ENCODE measurements around the gene TMEM63C.
"Not testable (repeated sequence)": the region's sequence is repeated elsewhere in the genome, so short reads cannot be mapped to it uniquely, and the experiment has no call there.

TMEM63C gene

DNA sequence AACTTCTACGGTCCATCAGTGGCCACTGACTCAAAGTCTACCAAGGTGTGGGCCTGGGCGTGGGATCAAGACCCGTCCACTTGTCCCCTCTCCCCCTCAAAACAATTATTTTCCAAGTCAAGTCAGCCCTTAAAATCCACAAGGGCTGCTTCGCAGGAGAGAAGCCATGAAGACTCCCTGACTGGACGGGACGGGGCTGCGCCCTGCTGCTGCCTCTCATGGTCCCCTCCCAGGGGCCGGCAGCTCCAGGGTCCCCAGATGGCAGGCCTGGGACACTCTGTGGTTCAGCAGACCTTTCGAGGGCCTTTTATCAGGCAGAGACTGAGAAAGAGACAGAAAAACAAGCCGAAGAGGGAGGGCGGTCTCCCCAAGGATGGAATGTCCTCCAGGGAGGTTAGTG is 78.6 kb downstream of the TMEM63C start:
- DNase-seq: no peak

DNA sequence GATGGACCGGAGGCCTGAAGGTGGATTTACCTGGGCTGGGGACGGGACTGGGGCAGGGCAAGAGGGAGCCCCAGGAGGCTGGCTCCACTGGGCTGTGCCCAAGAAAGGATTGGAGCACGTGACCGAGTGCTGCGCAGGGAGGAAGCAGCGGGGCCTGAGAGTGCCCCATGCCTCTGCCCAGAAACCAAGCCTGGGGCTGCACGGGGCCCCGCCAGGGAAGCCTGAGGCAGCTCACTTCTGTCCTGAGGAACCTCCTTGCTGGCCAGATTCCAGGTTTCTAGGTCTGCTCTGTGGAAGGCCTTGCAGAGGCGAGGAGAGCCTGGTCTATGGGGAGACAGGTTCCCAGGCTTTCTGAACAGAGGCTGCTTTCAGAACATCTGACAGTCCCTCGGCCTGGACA is 79.0 kb downstream of the TMEM63C start:
- no peak for DNase-seq

DNA sequence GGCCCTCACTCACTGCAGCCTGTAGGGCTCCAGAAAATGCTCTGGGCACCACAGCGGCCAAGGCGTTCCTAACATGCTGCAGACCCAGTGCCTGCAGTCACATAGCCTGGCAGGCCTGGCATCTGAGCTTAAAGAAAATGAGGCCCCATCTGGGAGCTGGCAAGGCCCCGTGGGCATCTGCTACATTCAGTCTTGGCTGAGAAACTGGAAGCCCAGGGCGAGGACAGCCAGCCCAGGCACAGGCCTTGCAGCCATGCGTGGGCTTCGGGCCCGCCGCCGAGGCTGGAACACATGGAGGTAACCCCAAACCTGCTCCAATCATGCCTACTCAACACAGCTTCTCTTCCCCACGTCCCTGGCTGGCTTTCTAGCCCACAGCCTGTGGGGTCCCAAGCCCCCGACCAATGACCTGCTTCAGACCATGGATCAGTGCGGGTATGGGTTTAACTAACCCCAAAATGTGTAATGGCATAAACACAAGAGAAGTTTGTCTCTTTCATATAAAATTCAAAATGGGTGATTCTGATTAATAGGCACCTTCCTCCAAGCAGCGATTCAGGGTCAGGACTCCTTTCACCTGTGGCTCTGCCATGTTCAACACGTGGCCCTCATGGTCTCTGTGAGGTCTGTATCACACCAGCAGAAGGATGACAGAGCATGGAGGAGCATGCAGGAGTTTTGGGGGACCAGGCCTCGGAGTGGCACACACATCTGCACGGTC is 83.0 kb downstream of the TMEM63C start:
- DNase-seq: no peak

DNA sequence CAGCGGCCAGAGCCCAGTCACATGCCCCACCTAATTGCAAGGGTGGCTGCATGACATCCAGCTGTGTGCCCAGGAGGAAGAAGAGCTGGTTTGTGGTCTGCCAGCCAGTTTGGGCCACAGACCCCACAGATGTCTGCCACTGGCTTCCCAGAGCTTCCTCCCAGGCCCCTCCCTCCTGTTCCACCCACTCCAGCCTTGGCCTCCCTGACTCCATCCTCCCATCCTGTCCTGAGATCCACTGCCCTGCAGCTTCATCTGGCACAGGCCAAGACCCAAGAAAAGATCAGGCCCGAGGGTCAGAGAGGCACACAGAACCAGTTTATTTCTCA is 83.6 kb downstream of the TMEM63C start:
- DNase-seq: no peak

DNA sequence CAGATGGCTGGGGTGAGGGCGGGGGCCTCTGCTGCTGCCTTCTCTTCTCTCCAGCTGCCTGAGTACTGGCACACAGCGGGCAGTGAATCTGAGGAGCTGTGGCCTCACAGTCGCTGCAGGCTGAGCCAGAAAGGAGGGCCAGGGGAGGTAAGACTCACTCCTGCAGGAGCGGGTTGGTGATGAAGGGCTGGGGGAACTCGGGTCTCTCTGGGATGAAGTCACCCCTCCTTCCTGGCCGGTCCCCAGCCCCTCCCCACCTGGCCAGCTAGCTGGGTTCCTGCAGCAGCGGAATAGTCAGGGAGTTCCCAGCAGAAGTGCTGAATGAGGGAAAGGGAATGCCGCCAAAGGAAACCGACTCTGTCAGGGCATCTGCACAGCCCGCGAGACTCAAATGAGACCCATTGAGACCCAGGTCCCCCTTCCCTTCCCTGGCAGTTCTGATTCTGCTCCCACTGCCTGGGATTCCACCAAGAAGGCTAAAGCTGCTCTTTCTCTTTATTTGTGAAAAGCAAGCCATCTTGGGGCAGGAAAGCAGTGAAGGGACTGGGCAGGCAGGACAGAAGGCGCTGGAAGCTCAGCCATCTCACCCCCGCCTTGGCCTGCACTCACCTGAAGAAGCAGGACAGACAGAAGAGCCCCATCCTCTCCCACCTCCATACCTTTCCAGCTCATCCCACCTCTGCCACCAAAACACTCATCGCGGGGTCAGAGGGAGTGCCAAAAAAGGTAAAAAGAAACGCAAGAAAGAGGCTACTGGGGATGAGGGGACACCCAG is 84.2 kb downstream of the TMEM63C start:
- DNase-seq: no peak

DNA sequence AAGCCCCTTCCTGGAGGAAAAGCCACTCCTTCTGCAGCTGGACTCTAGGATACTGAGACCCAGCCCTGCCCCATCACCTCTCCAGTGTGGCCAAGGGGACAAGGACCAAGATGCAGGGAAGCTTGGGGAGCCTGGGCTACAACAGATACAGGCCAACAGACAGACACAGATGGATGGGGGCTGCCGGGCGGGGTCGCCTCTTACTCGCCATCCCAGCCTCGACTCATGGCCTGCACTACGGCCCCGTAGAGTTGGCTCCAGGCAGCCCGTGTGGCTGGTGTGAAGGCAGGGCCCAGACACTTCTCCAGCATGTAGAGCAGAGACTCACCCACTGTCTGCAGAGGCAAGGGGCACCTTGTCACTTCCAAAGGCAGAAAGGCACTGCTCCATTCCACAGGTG is 84.7 kb downstream of the TMEM63C start:
- no peak for DNase-seq

DNA sequence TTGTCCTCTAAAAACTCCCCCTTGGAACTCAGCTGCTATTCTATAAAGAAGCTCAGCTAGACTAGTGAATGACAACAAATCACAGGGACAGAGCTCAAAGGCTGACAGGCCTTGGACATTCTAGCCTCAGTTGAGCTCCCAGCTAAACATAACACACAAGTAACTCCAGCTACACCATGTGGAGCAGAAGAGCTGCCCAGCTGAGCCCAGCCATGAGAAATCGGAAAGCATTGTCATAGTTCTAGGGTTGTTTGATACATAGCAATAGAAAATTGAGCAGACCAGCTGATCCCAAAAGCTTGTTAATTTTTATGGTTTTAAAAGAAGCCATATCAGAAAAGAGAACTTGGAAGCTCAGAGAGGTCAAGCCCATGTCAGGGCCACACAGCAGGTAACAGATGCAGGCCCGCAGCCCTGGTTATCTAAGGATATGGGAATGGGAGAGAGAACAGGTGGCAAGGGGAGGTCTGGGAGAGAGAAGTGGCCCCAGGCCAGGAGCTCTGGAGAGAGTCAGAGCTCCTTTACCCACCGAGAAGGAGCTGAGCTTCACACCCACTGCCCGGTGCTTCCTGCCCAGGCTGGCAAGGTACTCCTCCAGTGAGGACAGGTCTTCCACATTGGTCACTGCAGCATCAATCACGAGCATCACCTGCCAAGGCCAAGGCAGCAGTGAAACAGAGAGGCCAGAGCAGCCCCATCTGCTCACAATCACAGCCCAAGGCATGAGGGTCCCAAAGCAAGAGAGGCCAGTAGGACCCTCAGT is 86.5 kb downstream of the TMEM63C start:
- no peak for DNase-seq

DNA sequence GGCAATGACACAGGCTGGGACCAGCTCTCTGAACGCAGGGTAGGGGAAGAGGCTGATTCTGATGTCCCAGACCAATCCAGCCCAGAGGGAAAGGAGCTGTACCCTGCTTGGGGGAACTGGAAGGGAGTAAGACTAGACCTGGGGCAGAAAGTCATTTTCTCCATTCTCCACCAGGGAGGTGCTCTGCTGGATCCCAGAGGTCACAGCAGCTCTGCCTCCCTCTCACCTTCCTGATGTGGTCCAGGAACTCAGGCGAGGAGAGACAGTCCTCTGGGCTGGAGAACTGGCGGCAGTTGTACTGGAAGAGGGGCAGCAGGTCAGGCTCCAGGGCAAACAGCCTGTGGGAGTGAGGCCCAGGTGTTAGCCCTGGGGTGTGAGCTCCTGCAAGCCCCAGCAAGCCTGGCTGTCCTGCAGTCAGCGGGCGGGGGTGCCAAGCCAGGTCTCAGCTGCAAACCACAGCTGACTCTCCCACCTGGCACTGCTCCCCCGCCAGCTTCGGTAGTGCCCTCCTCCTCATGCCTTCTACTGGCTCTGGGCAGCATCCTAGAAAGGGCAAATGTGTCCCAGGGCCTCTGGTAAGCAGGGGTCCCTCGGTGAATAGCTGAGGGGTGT is 87.5 kb downstream of the TMEM63C start:
- no peak for DNase-seq

DNA sequence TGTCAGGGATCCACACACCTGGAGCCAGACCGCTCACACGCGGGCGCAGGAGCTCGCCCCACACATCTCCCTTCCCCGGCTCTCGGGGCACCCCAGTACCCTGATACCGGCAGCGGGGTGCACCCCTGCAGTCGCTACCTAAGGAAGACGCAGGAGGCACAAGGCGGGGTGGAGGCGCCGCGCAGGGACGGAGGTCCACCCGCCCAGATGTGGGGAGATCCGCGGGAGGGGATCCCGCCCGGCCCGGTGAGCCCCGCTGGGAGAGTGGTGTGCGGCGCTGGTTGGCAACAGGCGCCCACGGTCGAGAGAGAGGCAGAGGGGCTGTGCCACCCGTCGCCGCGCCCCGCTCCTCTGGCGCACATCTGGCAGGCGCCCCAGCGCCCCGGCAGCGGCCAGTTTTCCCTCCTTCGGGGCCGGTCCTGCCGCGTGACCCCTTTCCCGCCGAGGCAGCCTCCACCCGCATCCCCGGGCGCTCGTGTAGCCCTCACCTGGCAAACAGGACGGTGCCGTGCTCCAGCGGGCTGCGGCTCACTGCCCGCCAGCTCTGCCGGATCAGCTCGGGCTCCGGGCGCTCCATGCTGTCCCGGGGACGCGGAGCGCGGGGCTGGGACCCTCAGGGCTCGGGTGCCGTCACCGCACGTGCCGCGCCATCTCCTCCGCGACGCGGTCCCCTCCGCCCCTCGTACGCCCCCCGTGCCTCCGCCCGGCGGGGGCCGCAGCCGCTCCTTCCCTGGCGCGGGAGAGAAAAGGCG is 88.9 kb downstream of the TMEM63C start:
- no peak for DNase-seq

DNA sequence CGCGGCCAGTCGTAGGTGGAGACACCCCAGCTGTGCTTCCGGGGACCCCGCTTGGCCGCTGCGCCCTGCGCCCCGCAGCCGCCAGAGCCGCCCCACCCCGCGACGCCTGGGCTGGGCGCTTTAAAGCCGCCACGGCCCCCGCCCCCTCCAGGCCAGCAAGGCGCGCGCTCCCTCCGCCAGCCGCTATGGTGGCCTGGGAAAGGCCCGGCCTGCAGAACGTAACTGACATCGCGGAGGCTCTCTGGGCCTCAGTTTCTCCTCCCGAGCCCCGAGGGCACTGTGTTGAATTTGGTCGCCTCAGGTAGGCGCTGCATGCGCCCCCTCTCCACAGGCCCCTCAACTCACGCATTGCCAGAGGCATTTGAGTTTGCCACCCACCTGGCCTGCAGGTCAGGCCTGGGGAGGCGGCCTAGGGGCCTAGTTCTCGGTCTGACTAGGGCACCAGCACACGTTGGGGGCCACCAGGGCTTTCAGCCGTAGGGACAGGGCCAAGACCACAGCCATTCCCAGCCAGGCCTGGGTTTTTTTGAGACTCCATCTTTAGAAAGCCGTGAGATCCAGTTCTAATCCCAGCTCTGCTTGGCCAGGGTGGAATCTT is 89.6 kb downstream of the TMEM63C start, which contains the start of gene NGB:
NGB (minus strand) TSS at position 94 of the 598 bp plus-strand sequence. CDS start 269 bp downstream, outside the sequence.
- no peak for DNase-seq

DNA sequence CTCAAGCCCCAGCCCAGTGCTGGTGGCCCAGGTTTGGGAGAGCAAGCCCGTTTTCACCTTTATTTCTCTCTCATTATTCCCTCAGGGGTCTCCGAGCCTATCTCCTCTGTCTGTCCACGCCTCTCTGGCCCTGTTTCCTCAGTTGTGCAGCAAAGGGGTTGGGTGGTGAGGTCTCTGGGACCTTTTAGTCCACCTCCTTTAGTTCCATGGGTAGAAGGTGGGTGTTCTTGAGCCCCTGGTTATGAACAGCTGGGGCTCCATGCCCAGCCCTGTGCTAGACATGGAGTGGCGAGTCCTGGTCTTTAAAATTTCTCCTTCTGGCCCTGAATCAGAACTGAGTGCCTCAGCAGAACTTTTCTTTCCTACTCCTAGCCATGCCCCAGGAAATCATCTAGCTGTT is 90.7 kb downstream of the TMEM63C start:
- no peak for DNase-seq

DNA sequence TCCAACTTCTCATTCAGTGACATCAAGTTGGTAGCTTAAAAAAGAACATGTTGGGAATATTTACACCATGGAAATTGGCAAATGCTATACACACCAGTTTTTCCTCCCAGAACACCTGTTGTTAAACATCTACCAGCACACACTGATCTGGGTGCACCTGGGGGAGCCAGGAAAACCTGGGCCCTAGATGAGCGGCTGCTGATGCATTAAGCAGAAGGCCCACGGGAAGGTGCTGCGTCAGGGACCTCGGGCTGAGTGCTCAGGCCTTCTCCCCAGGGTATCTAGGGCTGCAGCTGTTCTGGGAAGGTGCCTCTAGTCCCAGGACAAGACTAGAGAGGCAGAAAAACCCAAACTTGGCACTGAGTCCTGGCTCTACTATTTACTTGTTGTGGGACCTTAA is 92.2 kb downstream of the TMEM63C start:
- DNase-seq: no peak

DNA sequence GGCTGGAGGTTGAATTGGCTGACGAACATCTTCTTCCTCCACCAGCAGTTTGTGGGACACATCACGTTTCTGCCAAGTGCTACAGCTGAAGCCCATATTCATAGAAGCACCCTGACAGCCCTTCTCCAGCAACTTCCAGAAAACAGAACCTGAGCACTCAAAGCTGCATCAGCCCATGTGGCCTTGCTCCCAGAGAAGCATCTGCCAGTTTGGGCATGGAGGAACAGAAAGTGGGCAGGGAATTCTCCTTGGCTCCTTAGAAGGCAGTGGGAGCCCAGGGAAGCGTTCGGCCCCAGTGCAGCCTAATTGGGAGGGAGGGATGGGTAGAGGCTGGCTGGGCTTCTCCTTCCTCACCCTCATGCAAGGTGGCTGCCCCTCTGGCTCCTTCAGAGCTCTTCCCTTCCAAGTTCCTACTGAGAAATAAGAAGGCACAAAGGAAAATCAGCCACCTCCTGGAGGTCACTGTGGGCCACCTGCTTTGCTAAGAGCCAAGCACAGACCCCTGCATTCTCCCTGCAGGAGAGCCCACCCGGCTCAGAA is 93.5 kb downstream of the TMEM63C start:
- DNase-seq: no peak

DNA sequence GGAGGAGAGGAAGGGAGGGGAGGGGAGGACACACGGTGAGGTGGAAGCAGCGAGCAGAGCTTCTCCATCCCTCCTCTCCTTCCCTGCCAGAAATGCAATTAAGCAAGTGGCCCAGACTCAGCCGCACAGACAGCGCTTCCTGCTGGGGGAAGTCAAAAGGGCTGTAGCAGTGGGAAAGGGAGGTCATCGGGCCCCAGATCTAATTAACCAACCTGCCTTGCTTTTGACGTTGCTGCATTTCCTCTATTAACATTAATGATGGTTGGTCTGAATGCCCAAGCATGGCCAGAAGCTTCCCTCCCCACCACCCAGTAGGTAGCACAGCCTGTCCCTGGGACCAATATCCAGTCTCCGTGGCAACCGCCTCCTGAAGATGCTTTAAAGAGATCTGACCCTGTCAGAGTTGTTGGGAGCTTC is 94.0 kb downstream of the TMEM63C start:
- DNase-seq: no peak

DNA sequence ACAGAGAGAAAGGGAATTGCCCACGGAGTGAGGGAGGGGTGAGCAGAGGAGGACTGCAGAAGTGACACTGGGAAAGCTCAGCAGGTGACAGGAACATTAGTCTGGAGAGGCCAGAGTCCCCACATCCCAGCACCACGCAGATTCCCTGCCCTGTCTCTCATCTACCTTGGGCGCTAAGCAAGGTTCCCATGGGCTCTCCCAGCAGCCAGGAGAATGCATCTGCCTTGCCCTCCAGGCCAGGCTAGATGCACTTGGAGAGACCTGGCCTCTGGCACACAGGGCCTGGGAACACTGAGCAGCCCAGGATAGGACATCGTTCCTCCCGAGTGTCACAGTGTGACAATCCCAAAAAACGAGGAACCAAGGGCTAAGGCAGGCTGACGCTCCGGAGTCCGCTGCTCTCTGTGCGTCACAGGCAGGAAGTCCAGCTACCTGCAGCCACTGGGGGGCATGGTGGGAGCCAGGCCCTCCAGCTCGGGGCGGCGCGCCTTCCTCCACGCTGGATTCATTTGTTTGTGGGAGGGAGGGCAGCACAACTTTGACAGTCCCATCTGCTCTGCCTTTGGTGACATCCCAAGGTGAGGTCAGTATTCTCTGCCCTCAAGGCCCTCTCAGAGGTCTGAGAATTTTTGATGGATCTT is 94.8 kb downstream of the TMEM63C start:
- DNase-seq: no peak

DNA sequence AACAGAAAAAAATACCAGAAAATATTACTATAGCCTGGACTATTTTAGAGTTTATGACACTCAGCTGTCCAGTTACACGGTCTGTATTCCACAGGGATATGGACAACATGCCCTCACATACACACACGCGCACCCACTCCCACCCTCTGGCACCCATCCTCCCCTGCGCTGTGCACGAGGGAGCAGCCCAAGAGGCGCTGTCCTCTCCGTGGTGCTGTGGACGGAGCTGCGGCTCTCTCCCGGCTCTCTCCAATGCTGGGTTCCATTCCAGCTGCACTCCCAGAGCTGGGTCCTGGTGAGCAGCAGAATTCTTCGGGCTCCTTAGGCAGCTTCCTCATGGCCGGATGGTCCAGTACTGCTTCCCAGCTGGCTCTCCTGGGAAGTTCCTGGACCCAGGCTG is 95.4 kb downstream of the TMEM63C start:
- DNase-seq: no peak

DNA sequence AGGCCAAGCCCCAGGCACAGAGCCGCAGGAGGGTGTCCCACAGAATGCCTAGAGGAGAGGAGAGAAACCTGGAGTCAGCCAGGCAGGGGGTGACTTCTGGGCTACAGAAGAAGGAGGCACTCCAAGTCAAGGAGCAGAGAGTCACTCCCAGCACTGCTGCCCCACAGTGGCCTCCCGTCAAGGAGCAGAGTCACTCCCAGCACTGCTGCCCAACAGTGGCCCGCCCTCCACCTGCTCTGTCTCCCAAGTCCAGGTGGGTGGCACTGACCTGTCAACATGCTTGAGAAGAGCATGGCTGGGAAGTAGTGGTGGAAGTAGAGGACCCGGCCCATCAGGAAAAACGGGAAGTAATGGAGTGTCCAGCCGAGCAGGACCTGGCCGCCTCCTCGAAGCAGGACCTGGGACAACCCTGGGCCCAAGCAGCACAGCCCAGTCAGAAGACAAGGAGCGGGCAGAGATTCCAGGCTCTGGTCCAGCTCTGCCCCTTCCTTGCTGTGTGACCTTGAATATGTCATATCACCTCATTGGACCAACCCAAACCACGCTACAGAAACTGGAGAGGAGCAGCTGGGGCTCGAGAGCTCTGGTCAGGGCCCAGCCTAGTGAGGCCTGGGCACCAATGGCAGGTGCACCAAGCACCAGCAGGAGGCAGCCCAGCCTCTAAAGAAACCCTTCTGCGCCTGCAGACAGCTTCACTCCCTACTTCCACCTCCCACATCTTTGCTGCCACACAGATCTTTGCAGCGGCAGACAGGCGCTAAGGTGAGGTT is 97.0 kb downstream of the TMEM63C start:
- no peak for DNase-seq

DNA sequence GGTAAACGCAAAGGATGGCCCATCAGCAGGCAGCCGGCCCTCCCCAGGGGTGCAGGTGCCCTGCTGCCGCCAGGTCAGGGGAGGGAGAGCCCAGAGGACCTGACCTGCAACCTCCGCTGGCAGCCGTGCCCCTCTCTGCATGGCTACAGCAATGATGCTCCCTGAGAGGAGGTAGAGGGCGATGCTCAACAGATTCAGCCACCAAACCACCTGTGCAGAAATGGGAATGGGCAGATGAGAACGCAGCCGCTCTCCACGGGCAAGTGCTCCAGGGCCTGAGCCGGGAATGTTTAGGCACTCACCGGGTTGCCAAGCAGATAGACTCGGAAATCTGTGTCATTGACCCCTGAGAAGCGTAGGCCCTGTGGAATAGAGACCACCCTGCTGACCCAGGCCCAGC is 98.1 kb downstream of the TMEM63C start:
- no peak for DNase-seq

DNA sequence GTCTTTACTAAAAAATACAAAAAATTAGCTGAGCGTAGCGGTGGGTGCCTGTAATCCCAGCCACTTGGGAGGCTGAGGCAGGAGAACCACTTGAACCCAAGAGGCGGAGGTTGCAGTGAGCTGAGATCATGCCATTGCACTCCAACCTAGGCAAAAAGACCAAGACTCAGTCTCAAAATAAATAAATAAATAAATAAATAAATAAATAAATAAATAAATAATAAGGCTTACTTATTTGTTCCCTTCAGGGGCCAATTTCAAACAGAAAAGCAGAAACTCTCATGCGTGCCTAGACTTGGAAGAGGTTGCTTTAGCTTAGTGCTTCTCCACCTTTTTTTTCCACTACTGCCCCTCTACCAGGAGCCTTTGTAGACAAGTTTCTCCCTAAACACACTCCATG is 99.3 kb downstream of the TMEM63C start:
- DNase-seq: not testable (repeated sequence)

DNA sequence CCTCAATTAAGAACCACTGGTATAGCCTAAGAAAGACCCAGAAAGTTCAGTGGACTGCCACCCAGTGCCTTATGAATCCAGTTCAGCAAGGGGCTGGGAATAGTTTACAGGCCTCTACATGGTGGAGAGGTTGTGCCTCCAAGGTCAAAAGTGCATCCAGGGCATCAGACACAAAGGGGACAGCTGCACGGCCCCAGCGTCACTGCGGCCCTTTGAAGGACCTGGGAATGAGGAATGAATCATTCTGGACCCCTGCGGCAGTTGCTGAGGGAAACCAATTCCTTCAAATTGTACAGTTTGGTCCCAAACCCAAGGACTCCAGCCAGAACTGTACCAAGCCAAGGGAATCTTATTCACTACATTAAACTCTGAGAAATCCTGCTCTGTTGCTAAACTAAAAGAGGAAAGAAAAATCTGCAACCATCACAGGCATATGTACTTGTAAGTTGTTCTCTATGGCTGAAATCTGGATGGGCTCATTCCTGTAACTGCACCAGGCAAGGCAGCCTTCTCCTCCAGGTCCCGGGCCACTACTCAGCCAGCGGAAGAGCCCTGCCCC is 100.3 kb downstream of the TMEM63C start:
- no peak for DNase-seq
